Small intestine (tissue), 7 donors: ENCODE data around the gene CKB. TPM values are rescaled to one million over a fixed set of nuclear protein-coding genes. Genes with fewer than 3 reads are reported as not detected.

Source experiments
- DNase-seq, 2 donors: peaks; one replicate each; pipeline versions ENCODE4 v3.0.0 to v3.0.0-alpha.2; 2013
- FAIRE-seq: peaks from 2 replicates; lab custom pipeline; 2012; peaks lifted over from hg19 to GRCh38; lab: Jason Lieb, UNC
- H3K27ac ChIP-seq, 3 donors: one replicate each; pipeline ENCODE4 v1.5.1; 2013; ENCODE audit warnings: low read length in 2 of 3, mild to moderate bottlenecking in 2 of 3, control low read depth in 1 of 3, inconsistent platforms in 1 of 3, low read depth in 1 of 3, moderate library complexity in 1 of 3
- H3K27me3 ChIP-seq, 3 donors: one replicate each; pipeline ENCODE4 v1.6.1; 2013; ENCODE audit warnings: low read length in 3 of 3, inconsistent platforms in 1 of 3; ENCODE audit not compliant: control insufficient read depth in 3 of 3, insufficient read depth in 3 of 3
- H3K36me3 ChIP-seq, 3 donors: one replicate each; pipeline ENCODE4 v1.6.1; 2013; ENCODE audit warnings: low read length in 3 of 3, inconsistent platforms in 1 of 3, low read depth in 1 of 3, mild to moderate bottlenecking in 1 of 3, moderate library complexity in 1 of 3; ENCODE audit not compliant: control insufficient read depth in 3 of 3, insufficient read depth in 2 of 3
- H3K4me1 ChIP-seq, 3 donors: one replicate each; pipeline ENCODE4 v1.6.1; 2013; ENCODE audit warnings: low read length in 2 of 3, inconsistent platforms in 1 of 3, low read depth in 1 of 3, mild to moderate bottlenecking in 1 of 3, moderate library complexity in 1 of 3; ENCODE audit not compliant: control insufficient read depth in 3 of 3, insufficient read depth in 2 of 3
- H3K4me3 ChIP-seq, 3 donors: one replicate each; pipeline ENCODE4 v1.5.1; 2013; ENCODE audit warnings: low read length in 3 of 3, control low read depth in 1 of 3, inconsistent platforms in 1 of 3, low read depth in 1 of 3, mild to moderate bottlenecking in 1 of 3, moderate library complexity in 1 of 3
- H3K9me3 ChIP-seq, 2 donors: one replicate each; pipeline ENCODE4 v1.6.1; 2013; ENCODE audit warnings: low read depth in 1 of 2, low read length in 1 of 2; ENCODE audit not compliant: control insufficient read depth in 2 of 2, insufficient read depth in 1 of 2
- WGBS, 3 donors: extraction: QIAGEN DNeasy Blood & Tissue Kit; methylation state at CpG; one replicate each; pipeline ENCODE4 v1.1.7; 2013; 5-methylcytosine and 5-hydroxymethylcytosine counted together
- polyA plus RNA-seq, 4 donors: library from polyadenylated mRNA; stranded (reverse) in 3 of 4; unstranded in 1 of 4; fragments of 200-250 nt in 3 of 4; fragments of 120-200 nt in 1 of 4; gene quantifications; one replicate each; pipeline versions ENCODE4 v1.2.1 to v1.2.3, GENCODE V29; 2013
- donor health status: healthy with polysubstance abuse.
- donor health status: control.
- donor health status: control.
- donor health status: Bipolar disorder and iron deficiency.
- donor health status: healthy.

Gene CKB
- polyA plus RNA-seq, 4 donors: 36.7 to 315 (median 72.7) TPM

DNA sequence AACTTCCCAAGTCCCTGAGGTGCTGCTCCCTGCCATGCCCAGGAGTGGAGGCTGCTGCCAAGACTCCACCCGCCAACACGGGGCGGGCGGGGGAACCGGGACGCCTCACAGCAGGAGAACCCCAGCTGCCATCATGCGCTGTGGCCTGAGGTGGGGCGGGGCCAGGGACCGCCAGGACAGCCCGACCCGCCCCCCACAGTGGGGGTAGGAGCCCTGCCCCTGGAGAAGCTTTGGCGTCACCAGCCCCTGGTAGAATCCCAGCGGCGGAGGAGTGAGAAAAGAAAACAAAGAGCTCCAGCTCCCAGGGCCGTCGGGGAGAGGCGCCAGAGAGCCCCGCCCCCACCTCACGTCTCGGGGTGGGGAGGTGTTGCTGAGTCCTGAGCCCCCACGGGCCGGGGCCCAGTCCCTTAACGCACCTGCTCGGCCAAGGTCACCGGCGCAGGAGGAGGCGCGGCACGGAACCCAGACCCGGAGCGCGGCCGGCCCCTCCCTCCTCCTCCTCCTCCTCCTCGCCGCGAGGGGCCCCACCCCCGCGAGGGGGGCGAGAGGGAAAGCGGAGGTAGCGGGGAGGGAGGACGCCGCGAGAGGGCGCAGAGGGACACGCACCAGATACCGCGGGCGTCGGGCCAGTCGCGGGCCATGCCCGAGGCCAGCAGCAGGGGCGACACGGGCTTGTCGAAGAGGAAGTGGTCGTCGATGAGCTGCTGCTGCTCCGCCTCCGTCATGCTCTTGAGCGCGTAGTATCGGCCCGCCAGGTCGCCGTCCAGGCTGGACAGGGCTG lies 1.8 kb downstream of the CKB start:
- WGBS, 3 donors: 0 to 3% (median 0%) methylated on average over 48 to 66 of the region's 66 CpGs
- Histone ChIP-seq H3K27ac (peak overlapping the region in 2 of 3 donors; percentile 65 to 78), H3K4me3 (peak overlapping the region; percentile 59 to 78 (median 69)), H3K9me3 (no peaks in the 10 kb centered on the region), H3K27me3 (peaks cover 0 to 4% (median 3%) of the 10 kb centered on the region in 3 donors), H3K36me3 (peaks cover 0 to 35% (median 0%) of the 10 kb centered on the region in 3 donors), H3K4me1 (peaks cover 0 to 61% (median 2%) of the 10 kb centered on the region in 3 donors)
- FAIRE-seq: no peak
- DNase-seq: peak; percentile 64 to 90

- H3K4me1 ChIP-seq: peaks cover 0 to 55% (median 2%) of the 10 kb centered on the region in 3 donors
- DNase-seq: no peak
- FAIRE-seq: no peak
These were observed 2.4 kb downstream of the CKB start for GRCh38 chr14:103520269-103520656.

DNA sequence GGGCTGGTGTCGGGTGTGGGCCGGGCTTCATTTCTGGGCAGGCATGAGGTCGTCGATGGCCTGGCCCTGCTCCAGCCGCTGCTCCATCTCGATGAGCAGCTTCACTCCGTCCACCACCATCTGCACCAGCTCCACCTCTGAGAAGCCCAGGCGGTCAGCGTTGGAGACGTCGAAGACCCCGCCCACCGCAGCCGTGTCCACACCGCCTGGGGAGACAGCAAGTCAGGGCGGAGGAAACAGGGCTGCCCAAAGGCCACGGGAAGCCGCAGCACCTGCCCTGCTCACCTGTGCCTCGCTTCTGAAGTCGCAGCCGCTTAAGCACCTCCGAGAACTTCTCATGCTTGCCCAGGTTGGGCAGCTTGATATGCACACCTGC lies 2.8 kb downstream of the CKB start:
- Histone ChIP-seq H3K27me3 (peaks cover 0 to 4% (median 3%) of the 10 kb centered on the region in 3 donors), H3K4me3 (peak overlapping the region in 1 of 3 donors; percentile 78), H3K9me3 (no peaks in the 10 kb centered on the region), H3K4me1 (peaks cover 0 to 51% (median 2%) of the 10 kb centered on the region in 3 donors), H3K27ac (peak overlapping the region in 1 of 3 donors; percentile 78), H3K36me3 (peaks cover 0 to 38% (median 0%) of the 10 kb centered on the region in 3 donors)
- no peak for DNase-seq
- WGBS, 3 donors: 47 to 72% (median 63%) methylated on average over 22 of the region's 22 CpGs
- no peak for FAIRE-seq

More at GRCh38 chr14:103520269-103520656, 2.4 kb downstream of the CKB start:
- peaks cover 0 to 4% (median 3%) of the 10 kb centered on the region in 3 donors for H3K27me3 ChIP-seq
- H3K36me3 ChIP-seq: peaks cover 0 to 35% (median 0%) of the 10 kb centered on the region in 3 donors
- peak overlapping the region in 2 of 3 donors; percentile 65 to 78 for H3K27ac ChIP-seq
- WGBS, 3 donors: 26 to 58% (median 42%) methylated on average over 10 of the region's 10 CpGs
- no peaks in the 10 kb centered on the region for H3K9me3 ChIP-seq
- peak overlapping the region in 2 of 3 donors; percentile 69 to 78 for H3K4me3 ChIP-seq

GRCh38 chr14:103519043-103519836 lies 3.4 kb downstream of the CKB start:
- H3K9me3 ChIP-seq: no peaks in the 10 kb centered on the region
- H3K4me1 ChIP-seq: peaks cover 0 to 45% (median 2%) of the 10 kb centered on the region in 3 donors
- WGBS, 3 donors: 44 to 54% (median 46%) methylated on average over 13 of the region's 13 CpGs
- peak in 1 of 2 donors; percentile 28 for DNase-seq
- H3K27me3 ChIP-seq: peaks cover 0 to 4% (median 3%) of the 10 kb centered on the region in 3 donors
- peaks cover 0 to 38% (median 0%) of the 10 kb centered on the region in 3 donors for H3K36me3 ChIP-seq
- no peak for FAIRE-seq
- peak overlapping the region in 1 of 3 donors; percentile 78 for H3K27ac ChIP-seq
- H3K4me3 ChIP-seq: peak overlapping the region in 1 of 3 donors; percentile 78

- 20 to 41% (median 35%) methylated on average over 8 to 9 of the region's 9 CpGs for WGBS, 3 donors
- no peaks in the 10 kb centered on the region for H3K9me3 ChIP-seq
- FAIRE-seq: no peak
- H3K27me3 ChIP-seq: peaks cover 0 to 4% (median 3%) of the 10 kb centered on the region in 3 donors
- no peak overlapping the region for H3K4me3 ChIP-seq
- peak overlapping the region in 1 of 3 donors; percentile 13 for H3K27ac ChIP-seq
- H3K36me3 ChIP-seq: peaks cover 0 to 43% (median 0%) of the 10 kb centered on the region in 3 donors
- DNase-seq: peak; percentile 53 to 72
- peaks cover 0 to 39% (median 2%) of the 10 kb centered on the region in 3 donors for H3K4me1 ChIP-seq
These were observed 4.1 kb downstream of the CKB start for GRCh38 chr14:103518422-103519042.

- WGBS, 3 donors: 36 to 45% (median 38%) methylated on average over 18 to 20 of the region's 20 CpGs
- Histone ChIP-seq H3K36me3 (peaks cover 0 to 49% (median 0%) of the 10 kb centered on the region in 3 donors), H3K27me3 (peaks cover 0 to 3% (median 0%) of the 10 kb centered on the region in 3 donors), H3K9me3 (no peaks in the 10 kb centered on the region), H3K4me1 (peaks cover 0 to 33% (median 2%) of the 10 kb centered on the region in 3 donors), H3K27ac (peak overlapping the region in 1 of 3 donors; percentile 11), H3K4me3 (no peak overlapping the region)
- no peak for FAIRE-seq
- DNase-seq: no peak
These were observed 4.8 kb downstream of the CKB start for GRCh38 chr14:103517721-103518421.

DNA sequence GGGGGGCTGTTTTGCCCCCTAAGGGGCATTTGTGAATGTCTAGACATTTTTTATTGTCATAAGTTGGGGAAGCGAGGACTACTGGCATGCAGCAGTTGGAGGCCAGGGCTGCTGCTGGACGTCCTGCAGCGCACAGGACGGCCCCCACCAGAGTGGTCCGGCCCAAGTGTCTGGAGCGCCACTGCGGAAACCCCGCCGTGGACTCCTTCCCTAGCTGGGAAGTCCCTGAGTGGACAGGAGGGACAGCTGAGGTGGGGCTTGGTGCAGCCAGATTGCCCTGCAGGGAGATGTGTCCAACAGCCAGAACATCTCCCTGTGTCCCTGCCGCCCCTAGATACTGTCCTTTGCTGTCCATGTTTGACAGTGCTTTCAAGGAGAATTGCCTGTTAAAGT lies 5.5 kb downstream of the CKB start:
- no peak overlapping the region for H3K27ac ChIP-seq
- no peak for DNase-seq
- peaks cover 0 to 32% (median 0%) of the 10 kb centered on the region in 3 donors for H3K4me1 ChIP-seq
- peaks cover 0 to 56% (median 0%) of the 10 kb centered on the region in 3 donors for H3K36me3 ChIP-seq
- H3K9me3 ChIP-seq: no peaks in the 10 kb centered on the region
- H3K4me3 ChIP-seq: no peak overlapping the region
- peaks cover 0 to 2% (median 0%) of the 10 kb centered on the region in 3 donors for H3K27me3 ChIP-seq
- no peak for FAIRE-seq
- 82 to 91% (median 86%) methylated on average over 10 of the region's 10 CpGs for WGBS, 3 donors
